Measurements from ENCODE around the gene WNK2.

The WNK2 gene

GRCh38 chr9:93262537-93263310, 78.8 kb downstream of the WNK2 start:
- TF ChIP-seq POLR2A (IDR thresholded peaks at IDR 0.05; ENCODE audit: low read length) (no peak), GATA1 (IDR thresholded peaks at IDR 0.05; ENCODE audit: low read depth, low read length) (no peak)
- DNase-seq, result no peak

DNA sequence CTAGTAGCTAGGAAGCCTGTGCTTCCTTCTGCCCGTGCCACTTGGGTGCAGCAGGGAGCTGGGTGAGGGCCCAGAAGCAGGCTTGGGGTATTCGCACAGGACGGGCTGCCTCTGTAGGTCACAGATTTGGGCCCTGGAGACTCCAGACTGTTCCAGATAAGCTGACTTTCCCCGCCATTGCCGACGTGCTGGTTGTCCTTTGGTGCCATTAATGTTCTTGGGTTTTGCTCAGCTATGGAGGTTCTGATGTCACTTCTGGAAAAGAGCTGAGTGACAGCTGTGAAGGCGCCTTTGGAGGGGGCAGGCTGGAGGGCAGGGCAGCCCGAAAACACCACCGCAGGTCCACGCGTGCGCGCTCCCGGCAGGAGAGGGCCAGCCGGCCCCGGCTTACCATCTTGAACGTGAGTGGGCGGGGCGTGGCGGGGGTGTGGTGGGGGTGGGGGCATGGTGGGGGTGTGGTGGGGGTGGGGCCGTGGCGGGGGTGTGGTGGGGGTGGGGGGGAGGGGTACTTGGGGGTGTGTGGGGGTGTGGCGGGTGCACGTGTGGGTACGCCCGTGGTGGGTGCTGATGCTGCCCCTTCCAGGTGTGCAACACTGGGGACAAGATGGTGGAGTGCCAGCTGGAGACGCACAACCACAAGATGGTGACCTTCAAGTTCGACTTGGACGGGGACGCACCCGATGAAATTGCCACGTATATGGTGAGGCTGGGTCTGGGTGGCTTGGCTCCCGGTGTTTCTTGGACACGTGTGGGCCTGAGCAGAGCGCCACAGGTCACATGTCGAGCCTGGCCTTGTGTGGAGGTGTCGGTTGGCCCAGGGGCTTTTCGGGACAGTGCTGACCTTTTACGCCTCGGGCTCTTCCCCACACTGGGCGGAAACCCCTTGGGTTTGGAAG, 79.6 kb downstream of the WNK2 start:
- no peak for TF ChIP-seq GATA1 (IDR thresholded peaks at IDR 0.05; ENCODE audit: low read depth, low read length)
- no peak for TF ChIP-seq POLR2A (IDR thresholded peaks at IDR 0.05; ENCODE audit: low read length)

GRCh38 chr9:93264338-93265125, 80.6 kb downstream of the WNK2 start:
- TF ChIP-seq POLR2A (IDR thresholded peaks at IDR 0.05; ENCODE audit: low read length) (no peak), GATA1 (IDR thresholded peaks at IDR 0.05; ENCODE audit: low read depth, low read length) (no peak)
- no peak for DNase-seq

More for the DNA sequence above, 79.6 kb downstream of the WNK2 start:
- no peak for DNase-seq

GRCh38 chr9:93265301-93265971, 81.5 kb downstream of the WNK2 start:
- TF ChIP-seq GATA1 (IDR thresholded peaks at IDR 0.05; ENCODE audit: low read depth, low read length) (no peak), POLR2A (IDR thresholded peaks at IDR 0.05; ENCODE audit: low read length) (no peak)
- DNase-seq, result no peak

- DNase-seq, result no peak
- no peak for TF ChIP-seq GATA1 (IDR thresholded peaks at IDR 0.05; ENCODE audit: low read depth, low read length)
These were observed 82.0 kb downstream of the WNK2 start for GRCh38 chr9:93265972-93266371.

DNA sequence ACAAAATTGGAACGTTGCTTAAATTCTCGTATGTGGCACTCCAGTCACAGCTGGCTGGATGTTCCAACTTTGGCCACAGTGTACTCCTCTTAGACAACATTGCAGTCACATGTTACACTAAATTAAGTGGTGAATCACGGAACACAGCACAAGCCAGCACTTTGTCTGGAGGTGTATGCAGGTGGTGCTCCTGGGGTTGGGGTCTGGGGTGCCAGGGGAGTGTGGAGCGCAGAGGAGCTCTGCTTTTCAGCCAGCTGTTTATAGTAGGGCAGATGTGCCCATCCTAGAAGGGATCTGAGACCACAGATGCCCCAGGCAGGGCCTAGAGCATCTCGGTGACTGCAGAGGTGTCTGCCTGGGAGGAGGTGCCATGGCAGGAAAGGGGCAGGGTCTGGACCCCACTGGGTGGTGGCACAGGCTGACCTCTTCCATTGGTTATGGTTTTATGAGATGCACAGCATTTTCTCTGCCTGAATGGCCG, 82.6 kb downstream of the WNK2 start:
- no peak for DNase-seq
- no peak for TF ChIP-seq GATA1 (IDR thresholded peaks at IDR 0.05; ENCODE audit: low read depth, low read length)
- TF ChIP-seq POLR2A (IDR thresholded peaks at IDR 0.05; ENCODE audit: low read length), result no peak

DNA sequence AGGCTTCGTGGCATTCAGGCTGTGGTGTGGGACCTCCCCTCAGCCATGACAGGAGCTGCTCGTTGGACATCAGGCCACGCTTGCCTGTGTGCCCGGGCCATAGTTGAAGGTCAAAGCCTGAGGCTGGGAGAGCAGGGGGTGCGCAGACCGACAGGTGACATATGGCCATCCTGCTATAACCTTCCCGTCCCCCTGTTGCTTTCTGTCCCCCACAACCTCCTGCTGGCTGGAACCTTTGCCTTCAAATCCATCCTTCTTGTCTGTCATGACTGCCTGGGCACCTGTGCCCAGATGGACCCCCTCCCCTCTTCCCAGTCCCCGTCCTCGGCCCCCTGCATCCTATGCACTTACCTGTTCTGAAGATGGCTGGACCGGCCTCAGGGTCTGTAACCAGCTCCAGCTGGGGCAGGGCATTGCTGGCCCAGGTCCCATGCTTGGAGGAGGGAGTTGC, 83.2 kb downstream of the WNK2 start:
- TF ChIP-seq POLR2A (IDR thresholded peaks at IDR 0.05; ENCODE audit: low read length) (no peak), GATA1 (IDR thresholded peaks at IDR 0.05; ENCODE audit: low read depth, low read length) (no peak)
- DNase-seq, result no peak

GRCh38 chr9:93267681-93268505, 84.0 kb downstream of the WNK2 start:
- no peak for DNase-seq
- TF ChIP-seq GATA1 (IDR thresholded peaks at IDR 0.05; ENCODE audit: low read depth, low read length) (no peak), POLR2A (IDR thresholded peaks at IDR 0.05; ENCODE audit: low read length) (no peak)

DNA sequence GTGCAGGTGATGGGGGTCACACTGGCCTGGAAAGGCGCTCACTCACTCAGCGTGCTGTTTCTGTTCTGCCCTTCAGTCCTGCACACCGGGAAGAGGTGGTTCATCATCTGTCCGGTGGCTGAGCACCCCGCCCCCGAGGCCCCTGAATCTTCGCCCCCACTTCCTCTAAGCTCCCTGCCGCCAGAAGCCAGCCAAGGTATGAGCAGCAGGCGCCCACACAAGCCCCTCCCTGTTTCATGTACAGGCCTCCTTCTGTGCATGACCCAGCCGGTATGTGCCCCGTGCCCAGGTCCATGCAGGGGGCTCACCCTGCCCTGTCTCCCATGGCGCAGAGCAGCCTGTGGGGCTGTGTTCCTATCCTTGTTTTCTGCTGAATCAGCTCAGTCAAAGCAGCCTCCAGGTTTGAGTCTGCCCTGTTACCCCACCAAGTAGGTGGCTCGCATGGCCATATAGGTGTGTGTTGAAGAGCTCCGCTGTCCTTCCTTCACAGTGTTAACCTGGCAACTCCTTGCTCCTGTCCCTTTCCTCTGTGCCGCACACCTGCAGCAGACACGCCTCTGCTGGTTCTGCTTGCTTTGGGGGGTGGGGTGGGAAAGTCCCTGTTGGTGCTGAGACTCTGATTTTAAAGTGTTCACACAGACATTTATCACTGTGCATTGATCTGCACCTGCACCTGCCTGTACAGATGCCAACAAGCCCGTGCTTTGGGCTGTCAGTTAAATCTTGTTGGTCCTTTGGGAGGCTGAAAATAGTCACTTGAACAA, 84.8 kb downstream of the WNK2 start:
- TF ChIP-seq POLR2A (IDR thresholded peaks at IDR 0.05; ENCODE audit: low read length), result no peak
- TF ChIP-seq GATA1 (IDR thresholded peaks at IDR 0.05; ENCODE audit: low read depth, low read length), result no peak
- DNase-seq, result no peak

DNA sequence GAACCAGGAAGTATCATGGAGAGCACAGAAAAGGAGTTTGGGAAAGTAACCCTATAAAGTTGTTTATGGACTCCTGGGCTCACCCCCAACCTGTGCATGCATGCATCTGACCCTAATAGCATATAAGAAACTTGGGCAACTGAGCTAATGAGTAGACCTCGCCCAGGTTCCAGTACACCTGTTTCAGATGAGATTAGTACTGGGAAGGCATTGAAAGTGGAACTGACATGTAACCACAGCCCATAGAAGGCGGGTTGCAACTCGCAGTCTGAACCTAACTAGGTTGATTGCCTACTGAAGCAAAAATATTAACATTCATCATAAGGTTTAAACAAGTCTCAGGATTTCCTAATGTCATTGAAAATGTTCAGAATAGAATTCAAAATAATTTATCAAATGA, 87.0 kb downstream of the WNK2 start:
- DNase-seq, result no peak
- no peak for TF ChIP-seq GATA1 (IDR thresholded peaks at IDR 0.05; ENCODE audit: low read depth, low read length)
- no peak for TF ChIP-seq POLR2A (IDR thresholded peaks at IDR 0.05; ENCODE audit: low read length)

DNA sequence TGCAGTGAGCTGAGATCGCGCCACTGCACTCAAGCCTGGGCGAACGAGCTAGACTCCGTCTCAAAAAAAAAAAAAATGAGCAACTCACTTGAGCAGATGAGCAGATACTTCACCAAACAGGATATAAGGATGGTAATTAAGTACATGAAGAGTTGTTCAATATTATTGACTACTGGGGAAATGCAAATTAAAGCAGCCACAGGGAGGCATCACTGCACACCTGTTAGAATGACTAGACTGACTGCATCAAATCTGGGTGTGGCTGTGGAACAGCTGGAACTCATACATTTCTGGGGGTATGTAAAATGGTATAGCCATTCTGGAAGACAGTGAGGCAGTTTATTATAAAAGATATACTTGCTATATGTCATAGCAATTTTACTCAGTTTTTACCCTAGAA, 93.0 kb downstream of the WNK2 start:
- DNase-seq, result peak in 1 of 2 experiments; percentile 9
- TF ChIP-seq POLR2A (IDR thresholded peaks at IDR 0.05; ENCODE audit: low read length) (no peak), GATA1 (IDR thresholded peaks at IDR 0.05; ENCODE audit: low read depth, low read length) (no peak)

DNA sequence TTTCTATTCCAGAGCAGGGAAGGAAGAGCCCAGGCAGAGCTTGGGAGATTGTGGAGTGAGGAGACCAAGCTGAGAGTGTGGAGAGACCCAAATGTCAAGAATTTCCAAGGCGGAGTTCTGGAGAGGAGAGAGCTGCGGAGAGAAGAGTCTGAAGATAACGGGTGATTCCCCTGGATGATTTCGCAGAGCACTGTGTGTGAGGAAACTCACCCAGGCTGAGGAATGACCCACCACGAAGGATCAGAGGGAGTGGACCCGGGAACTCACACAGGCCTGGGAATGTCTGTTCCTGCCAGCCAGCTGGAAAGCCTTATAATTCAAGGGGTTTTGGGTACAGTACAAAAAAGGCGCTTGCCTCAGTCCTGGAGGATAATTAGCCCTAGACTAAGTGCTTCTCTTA, 94.2 kb downstream of the WNK2 start:
- DNase-seq, result no peak
- TF ChIP-seq GATA1 (IDR thresholded peaks at IDR 0.05; ENCODE audit: low read depth, low read length) (no peak), POLR2A (IDR thresholded peaks at IDR 0.05; ENCODE audit: low read length) (no peak)
